Raji (cell line): Measurements from ENCODE around the gene PPP1R14C.

ENCODE experiments used
- POLR2A ChIP-seq: IDR thresholded peaks from 2 replicates; pipeline ENCODE4 v1.6.1; 2011; ENCODE audit warnings: low read depth, low read length, control low read depth; ENCODE audit not compliant: insufficient read depth

PPP1R14C gene

GRCh38 chr6:150149146-150149545, 6.3 kb downstream of the PPP1R14C start:
- no peak for TF ChIP-seq POLR2A

DNA sequence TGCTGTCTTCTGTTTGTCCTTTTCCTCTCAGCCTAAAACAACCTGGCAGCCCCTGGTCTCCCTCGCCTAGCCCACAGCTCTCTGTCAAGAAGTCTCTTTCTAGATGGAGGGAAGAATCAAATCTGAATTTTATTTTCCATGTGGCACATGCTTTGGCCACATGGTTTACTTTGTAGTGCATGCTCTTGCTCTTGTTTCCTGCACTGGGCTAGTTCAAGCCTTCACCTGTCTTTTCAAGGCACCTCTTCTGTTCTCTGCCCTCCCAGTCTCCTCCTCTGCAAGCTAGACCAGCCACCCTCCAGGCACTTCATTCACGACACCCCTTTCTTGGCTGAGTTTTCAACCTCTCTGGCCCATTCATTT, 7.6 kb downstream of the PPP1R14C start:
- no peak for TF ChIP-seq POLR2A

- TF ChIP-seq POLR2A, result no peak
Measured at GRCh38 chr6:150150821-150151646, 8.2 kb downstream of the PPP1R14C start.

GRCh38 chr6:150152891-150153876, 10.3 kb downstream of the PPP1R14C start:
- TF ChIP-seq POLR2A, result no peak

GRCh38 chr6:150153905-150154492, 11.2 kb downstream of the PPP1R14C start:
- TF ChIP-seq POLR2A, result no peak

DNA sequence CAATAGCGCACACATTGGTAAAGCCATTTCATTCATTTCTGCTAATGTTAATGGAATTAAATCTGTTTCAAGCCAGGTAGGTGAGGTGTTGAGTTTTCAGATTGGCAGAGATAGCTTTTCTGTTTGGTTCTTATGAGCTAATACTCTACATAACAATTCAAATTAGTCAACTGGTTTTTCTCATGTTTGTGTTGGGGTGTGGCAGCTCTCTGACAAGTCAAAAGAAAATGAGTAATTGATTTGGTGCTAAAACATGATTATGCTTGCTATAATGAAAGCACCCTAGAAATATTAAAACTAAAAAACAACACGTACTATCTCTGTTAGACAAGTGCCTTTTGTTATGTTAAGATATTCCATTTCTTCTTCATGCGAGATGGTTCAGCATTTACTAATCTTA, 13.6 kb downstream of the PPP1R14C start:
- TF ChIP-seq POLR2A, result no peak

DNA sequence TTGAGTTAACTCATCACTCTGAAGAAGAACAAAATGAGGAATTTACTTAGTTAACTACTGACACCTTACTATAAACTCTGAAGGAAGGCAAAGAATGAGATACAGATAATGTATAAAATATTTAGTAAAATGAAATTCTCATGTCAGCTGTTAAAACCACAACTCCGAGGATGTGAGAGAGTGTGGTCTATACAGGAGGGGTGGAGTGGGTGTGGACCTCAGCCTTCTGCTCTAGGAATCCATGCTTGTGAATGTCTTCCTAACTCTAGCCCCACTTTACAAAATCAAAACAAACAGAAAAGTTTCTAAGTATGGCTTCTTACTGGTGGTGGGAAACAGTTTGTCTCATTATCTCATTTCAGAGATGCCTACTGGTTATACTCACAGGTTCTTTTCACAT, 14.2 kb downstream of the PPP1R14C start:
- TF ChIP-seq POLR2A, result no peak

DNA sequence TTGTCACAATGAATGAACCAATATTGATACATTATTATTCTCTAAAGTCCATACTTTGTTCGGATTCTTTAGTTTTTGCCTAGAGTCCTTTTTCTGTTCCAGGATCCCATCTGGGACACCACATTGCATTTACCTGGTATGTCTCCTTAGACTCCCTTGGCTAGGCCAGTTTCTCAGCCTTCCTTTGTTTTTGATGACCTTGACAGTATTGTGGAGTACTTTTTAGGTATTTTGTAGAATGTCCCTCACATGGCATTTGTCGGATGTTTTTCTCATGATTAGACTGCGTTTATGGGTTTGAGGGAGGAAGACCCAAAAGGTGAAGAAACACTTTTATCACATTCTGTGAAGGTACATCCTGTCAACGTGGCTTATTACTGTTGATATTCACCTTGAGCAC, 16.9 kb downstream of the PPP1R14C start:
- no peak for TF ChIP-seq POLR2A

DNA sequence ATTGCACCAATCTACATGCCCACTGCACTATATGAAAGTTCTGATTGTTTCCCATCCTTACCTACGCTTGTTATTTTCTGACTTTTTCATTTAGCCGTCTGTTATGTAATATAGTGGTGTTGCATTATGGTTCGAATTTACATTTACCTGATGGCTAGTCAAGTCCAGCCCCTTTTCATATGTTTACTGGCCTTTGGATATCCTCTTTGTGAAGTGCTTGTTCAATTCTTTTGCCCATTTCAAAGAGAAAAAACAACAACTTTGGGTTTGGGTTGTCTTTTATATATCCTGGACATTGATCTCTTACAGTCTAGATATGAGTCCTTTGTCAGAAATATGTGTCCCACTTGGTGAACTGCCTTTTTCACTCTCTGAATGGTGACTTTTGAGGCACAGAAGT, 21.1 kb downstream of the PPP1R14C start:
- no peak for TF ChIP-seq POLR2A

GRCh38 chr6:150165020-150165702, 22.3 kb downstream of the PPP1R14C start:
- no peak for TF ChIP-seq POLR2A

- no peak for TF ChIP-seq POLR2A
Measured at GRCh38 chr6:150167479-150167873, 24.6 kb downstream of the PPP1R14C start.

DNA sequence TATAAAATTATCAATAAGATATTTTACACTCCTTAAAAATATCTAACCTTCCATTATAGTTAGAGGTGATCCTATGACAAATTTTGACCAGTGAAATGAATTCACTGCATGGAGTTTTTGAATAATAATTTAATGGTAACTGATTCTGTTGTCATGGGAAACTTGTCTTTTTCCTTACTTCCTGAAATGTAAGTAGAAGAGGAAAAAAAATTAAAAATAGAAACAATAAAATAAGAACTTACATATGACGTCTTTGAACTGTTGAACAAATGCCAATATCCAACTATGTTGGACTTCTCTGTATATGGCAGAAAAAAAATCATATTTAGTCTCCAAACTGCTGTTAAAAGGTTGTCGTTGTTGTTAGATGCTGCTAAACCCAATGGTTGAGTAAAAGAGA, 26.3 kb downstream of the PPP1R14C start:
- no peak for TF ChIP-seq POLR2A

GRCh38 chr6:150169609-150170008, 26.8 kb downstream of the PPP1R14C start:
- TF ChIP-seq POLR2A, result no peak

DNA sequence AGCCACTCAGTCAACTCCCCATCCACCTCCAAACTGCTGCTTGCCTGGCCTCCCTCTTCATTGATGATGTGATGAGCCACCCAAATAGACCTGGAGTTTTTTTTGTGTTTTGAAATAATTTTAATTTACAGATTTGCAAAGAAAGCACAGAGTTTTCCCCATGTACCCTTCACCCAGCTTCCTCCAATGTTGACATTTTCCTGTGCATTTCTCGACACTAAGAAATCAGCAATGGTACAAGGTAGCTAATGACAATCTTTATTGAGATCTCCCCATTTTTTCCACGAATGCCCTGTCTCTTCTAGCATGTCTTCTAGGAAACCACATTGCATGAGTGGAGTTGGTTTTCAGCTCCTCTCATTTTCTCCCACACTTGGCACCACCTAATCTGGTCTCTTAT, 30.1 kb downstream of the PPP1R14C start:
- TF ChIP-seq POLR2A, result no peak

DNA sequence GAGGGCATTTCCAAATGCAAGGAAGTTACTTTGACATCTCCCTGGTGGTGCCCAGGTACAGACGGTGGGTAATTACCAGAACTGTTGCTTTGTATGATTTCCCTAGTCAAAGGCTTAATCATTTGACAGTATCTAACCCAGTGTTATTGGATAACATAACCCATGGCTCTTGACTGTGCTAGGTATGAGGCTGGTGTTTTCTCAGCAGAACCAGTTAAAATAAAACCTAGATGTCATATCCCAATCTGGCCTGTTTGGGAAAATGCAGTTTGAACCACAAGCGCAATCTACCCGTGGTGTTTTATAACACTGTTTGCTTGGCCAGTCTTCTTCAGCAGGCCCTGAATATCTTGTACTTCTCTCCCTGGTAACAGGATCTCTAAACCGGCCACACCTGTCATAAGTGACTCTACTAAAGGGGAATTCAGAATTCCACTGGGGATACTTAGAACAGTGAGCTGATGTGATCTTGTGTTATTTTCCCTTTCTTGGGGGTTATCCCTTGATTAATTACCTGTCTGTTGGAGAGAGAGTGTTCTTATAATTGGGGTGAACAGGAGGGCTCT, 32.8 kb downstream of the PPP1R14C start:
- no peak for TF ChIP-seq POLR2A
